ENCODE data around the gene RAB7B.

RAB7B gene

DNA sequence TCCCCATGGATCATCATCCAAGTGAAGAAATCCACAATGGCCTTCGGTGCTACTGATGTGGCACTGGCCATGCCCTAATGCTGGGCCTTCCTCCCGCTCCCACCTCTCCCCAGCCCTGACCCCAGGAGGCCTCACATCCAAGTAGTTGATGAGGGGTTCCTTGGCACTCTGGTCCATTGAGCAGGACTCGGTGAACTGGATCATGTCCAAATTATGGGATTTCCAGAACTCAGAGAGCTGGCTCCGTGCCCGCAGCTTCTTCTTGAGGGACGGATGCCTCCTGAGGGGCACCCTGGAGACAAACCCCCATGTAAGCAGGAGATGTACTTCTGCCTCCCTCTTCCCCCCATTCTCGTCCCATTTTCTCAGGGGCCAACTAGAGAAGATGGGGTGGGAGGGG, 19.6 kb upstream of the RAB7B start:
- DNase-seq (ENCODE audit: low spot score), result no peak

DNA sequence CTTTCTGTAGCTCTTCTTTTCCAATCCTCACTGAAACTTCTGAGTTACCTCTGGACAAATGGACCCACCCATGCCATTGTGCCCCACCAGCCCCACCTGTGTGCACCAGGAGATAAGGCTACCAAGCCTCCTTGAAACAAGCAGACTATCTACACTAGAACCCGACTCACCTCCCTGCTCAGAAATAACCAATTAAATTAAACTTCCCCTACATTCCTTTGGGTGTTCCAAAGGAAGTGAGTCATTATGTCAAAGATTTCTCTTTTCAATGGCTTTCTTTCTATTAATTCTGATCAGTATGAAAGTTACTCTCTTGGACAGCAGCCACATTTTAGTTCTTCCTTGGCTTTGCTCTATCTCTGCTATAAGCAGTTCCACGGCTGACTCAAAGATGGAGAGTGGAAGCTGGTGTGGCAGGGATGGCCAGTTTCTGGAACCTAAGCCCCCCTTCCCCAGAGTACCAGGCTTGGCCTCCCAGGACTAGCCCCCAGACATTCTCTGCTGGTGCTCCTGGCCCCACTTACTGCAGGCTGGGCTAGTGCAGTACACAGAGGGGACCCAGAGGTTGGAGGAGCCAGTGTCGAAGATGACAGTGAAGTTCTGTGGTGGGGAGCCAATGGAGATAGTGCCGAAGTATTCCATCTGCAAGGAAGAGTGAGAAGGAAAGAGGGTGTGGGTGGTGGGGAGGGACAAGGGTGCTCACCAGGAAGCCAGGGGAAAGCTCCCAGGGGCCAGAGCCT, 18.6 kb upstream of the RAB7B start:
- DNase-seq (ENCODE audit: low spot score), result no peak

DNA sequence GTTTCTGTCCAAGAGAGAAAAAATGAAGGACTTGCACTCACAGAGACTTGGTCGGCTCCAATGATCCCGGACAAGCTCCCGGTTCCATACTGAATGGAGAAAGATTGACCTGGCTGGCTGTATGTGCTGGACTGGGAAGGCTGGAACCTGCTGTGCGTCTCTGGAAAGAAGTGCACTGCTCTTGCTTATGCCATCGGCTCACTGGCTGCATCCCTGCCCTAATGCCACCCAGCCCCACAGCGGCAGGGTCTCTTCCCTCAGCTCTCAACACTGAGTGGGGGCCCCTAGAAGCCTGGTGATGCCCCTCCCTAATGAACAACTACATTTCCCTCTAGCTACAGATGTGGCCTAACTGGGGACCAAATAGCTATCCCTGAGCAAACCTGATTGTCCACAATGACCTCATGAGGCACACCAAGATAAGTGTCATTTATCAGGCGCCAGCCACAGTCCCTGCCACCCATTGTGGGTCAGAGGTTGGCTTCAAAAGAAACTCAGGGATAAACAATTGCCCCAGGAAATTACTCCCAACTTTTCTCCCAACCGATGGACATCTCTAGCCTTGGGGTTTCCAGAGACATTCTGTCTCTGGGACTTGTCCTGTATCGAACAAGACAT, 17.9 kb upstream of the RAB7B start:
- no peak for DNase-seq (ENCODE audit: low spot score)

DNA sequence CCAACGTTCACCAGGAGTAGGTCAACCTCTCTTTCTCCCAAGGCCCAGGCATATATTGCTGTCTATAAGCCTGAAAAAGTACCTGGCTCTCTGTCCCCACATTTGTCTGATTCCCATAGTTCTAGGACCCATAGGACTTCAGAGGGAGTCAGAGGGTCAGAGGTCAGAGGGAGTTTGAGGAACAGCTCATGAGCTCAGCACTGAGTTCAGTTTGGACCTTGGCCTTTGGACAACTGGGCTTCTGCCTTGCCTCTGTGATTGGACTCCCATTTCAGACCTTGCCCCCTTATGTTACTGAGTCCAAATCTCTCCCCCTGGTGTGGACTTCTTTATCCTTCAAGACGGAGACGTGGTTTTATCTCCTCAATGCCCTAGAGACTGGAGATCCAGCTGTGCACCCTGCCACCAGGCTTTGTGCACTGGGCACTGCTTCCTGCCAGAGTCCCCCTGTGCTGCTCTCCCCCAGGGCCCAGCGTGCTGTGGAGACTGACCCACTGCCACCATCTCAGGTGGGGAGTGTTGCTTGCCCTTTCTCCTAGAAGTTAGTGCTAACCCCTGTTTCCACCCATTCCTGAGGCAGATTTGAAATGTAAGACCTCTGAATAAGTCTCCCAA, 17.3 kb upstream of the RAB7B start:
- DNase-seq (ENCODE audit: low spot score), result no peak

DNA sequence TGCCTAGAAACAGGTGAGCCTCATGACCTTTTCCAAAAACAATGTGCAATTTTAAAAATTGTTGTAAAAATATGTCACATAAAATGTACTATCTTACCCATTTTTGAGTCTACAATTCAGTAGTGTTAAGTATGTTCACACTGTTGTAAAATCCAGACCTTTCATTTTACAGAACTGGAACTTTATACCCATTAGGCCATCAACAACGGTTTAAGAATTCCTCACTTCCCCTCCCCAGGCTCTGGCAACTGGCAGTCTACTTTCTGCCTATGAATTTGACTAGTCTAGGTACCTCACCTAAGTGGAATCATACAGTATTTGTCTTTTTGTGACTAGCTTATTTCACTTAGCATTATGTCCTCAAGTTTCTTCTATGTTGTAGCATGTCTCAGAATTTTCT, 11.9 kb upstream of the RAB7B start:
- DNase-seq (ENCODE audit: low spot score), result no peak

DNA sequence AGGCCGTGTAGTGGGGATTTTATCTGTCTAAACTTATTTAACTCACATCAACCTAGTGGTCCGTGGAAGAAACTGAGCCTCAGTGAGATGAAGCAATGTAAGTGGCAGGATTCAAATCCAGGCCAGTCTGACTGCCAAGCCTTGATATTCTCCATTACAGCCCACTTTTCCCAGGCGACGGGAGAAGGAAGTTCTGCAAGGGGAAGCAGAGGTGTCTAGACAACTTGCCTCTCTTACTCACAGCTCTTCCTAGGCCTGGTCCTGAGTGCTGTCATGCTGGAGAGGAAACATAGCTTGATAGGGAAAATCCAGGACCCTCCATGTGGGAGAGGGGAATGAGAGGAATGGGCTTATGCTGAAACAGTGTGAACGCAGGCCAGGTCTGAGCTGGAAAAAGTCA, 11.4 kb upstream of the RAB7B start:
- no peak for DNase-seq (ENCODE audit: low spot score)

DNA sequence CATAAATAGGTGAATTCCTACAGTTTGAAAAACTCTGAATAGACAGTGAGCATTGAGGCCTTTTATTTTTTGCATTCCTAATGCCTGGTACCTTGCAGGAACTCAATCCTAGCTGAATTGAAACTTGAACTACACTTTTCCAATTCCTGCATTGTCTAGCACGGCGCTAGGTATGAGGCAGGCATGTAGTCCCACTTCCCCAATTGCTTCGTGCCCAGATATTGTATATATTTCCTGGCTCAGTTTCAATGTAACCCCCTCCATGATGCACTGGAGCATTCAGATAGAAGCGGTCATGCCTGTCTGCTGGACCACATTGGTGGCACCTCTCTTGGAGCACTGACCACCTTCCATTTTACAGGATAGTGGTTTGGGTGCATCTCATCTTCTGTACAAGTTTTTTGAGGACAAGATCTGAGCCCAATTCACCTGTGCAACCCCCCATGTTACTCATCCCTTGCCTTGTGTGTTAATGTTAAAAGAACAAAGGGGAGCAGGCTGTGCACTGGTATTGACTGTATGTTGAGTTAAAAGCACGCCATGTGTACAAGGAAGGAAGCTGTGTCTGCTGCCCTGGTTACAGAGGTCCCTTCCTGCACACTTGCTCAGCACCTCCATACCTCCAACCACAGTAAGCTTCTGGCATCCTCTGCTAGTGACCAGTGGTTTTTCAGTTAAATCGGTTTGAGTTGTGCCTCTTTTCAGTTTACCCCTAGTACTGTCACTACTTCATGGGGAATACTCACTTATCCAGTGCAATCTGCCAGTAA, 10.0 kb upstream of the RAB7B start:
- no peak for DNase-seq (ENCODE audit: low spot score)

DNA sequence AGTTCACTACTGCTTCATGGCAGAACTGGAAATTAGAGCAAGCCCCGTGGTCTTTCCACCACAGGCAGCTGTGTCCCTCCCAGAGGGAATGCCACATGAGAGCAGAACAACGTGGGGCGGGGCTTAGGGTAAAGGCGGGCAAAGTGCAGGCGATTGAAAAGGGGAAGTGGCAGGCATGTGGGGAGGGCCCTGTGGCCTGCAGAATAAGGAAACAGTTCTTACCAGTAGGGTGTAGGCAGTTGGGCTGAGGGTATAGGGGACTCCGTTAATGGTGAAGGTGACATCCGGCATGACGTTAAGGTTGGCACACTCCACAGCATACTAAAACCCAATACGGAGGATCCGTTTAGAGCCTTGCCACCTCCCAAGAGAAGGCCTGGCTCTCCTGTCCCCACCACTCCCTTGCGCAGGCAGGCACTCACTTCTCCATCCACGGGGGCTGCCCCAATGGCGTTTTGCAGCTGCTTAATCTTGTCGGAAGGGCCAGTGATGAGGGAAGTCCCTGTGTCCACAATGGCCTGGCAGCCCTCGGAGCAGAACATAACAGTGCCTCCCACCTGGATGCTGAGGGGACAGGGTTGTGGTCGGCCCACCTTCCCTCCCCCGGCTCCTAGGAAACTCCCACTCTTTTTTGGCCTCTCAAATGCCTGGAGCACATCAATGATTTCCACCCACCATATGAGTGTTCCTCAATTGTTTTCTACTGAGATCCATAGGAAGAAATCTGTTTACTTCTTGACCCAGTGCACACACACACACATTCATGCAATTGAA, 9.1 kb upstream of the RAB7B start:
- peak; percentile 83 for DNase-seq (ENCODE audit: low spot score)

DNA sequence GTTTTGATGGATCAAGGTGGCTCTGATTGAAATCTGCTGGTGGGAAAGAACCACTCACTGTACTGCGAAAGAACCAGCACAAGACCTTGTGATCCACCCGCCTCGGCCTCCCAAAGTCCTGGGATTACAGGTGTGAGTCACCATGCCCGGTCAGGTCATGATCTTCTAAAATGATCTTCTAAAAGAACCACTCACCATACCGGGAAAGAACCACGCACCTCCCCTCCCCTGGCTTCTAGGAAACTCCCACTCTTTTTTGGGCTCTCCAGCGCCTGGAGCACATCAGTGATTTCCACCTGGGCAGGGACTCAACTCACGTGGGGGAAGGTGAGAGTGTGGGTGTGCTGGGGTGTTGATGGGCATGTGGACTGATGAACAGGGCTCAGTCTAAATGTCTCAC, 7.9 kb upstream of the RAB7B start:
- no peak for DNase-seq (ENCODE audit: low spot score)

DNA sequence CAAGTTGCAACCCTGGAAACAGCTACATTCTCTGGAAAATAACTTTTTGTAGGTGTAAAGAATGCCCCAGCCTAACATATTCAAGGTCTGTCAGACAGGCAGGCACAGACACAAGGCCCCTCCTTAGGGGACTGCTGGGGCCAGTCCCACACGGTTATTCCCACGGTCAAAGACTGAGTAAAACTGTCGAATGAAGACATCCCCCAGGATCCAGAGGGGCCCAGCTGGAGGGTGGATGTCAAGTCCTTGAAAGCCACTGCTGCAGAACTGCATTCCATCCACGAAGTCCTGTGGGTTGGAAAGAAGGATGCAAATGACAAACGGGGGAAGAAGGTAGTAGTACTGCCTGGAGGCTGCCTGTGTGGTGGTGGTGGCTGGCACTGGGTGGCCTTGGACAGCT, 6.9 kb upstream of the RAB7B start:
- no peak for DNase-seq (ENCODE audit: low spot score)

DNA sequence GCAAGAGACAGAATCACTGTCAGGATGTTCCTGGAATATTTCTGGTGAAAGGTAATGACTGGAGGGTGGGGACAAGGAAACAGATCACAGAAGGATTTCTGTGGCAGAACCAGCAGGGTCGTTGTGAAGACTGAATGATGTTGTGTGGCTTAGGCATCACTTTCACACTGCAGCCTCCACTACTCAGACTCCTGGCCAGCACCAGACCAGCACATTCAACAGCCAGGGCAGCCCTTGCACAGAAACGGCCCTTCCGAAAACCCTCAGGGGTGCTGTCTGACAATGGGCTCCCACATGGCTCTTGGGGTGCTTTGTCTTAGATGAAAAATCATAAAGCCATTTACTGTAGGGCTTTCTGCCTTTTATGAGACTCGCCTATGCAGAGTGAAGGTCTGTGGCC, 3.8 kb upstream of the RAB7B start:
- DNase-seq (ENCODE audit: low spot score), result no peak

DNA sequence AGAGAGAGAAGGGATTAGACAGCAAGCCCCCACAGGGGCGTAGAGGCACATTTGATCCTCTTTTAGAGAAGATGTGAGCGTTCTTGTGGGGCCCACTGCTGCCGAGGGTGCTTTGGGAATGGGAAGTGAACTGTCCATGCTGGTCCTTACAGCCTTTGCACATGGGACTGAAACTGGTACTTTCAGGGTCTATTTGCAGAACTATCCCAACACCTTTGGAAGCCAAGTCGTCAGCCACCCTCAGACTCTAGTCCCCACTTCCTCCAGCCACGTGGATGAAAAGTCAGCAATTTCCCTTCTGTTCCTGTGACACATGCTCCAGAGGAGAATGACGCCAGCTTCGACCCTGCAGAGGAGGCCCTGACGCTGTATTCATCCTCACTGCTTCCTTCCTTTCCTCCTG, 2.6 kb upstream of the RAB7B start:
- peak; percentile 25 for DNase-seq (ENCODE audit: low spot score)

DNA sequence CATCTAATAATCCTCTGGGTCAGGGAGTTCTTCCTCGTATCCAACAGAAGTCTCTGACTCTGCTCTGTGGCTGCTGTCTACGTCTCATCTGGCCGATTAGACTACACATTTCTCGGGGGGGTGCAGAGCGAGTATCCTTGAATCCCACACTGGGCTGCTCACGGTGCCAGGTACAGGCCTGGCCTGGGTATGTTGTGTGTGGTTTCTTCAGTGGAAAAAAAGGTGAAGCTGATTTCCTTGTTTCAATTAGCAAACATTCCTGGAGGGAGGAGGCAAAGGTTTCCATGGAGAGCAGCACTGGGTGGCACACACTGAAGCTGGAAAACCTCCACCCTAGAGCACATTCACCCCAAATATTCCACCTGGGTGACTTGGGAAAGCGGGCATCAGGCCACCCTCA, 2.0 kb upstream of the RAB7B start:
- no peak for DNase-seq (ENCODE audit: low spot score)

DNA sequence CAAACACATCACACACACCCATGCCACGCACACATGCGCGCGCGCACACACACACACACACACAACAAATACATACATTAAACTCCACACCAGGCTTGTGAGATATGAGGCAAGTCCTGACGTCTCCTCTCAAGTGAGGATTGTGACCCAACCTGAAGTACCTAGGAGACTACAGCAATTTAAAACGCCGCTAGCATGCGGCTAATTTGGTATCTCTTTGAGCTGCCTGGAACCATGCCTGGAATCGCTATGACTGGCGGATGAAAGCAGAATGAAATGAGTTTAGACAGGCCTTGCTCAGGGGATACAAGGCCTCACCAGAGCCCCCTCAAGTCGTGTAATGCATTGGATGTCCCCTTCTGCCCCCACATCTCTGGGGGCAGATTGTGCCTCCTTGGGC, 1.6 kb upstream of the RAB7B start:
- no peak for DNase-seq (ENCODE audit: low spot score)

DNA sequence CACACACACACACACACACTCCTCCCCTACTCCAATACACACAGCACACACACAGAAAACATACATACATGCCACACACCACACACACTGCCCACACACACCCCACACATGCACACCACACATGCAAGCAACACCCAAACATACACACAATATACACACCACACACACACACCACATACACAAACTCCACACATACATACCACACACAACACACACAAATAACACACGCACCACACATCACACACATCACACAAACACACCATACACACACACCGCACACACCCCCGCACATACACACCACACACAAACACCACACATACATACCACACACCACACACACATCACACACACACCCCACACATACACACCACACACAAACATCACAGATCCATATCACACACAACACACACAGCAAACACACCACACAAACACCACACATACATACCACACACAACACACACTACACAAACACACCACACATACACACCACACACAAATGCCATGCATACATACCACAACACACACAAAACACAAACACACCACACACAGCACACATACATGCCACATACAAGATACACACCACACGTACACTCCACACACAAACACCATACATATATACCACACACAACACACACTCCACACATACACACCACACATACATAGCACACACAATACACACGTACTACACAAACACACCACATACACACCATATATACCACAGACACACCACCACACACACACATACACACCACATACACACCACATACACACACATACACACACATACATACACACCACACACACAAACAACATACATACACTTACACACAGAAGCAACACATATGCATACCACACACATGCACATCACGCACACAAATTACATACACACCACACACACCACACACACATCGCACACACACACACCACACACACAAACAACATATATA, 932 bp upstream of the RAB7B start:
- DNase-seq (ENCODE audit: low spot score), result no peak

DNA sequence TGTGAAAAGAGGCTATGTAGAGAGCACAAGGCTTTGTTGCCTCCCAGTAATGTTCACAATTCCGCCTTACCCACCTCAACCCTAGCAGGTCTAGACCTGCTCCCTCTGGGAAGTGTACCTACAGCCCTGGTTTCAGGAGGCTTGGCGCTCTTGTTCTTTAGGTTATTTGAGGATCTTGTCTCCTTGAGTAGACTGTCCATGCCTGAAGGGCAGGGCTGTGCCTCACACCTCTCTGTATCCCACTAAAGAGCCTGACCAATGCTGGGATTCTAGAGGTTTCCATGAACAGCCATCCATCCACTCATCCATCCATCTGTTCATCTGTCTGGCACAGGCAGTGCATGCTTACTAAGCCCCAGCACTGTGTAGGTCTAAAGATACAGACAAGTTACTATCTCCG, 1.0 kb downstream of the RAB7B start:
- DNase-seq (ENCODE audit: low spot score), result no peak

DNA sequence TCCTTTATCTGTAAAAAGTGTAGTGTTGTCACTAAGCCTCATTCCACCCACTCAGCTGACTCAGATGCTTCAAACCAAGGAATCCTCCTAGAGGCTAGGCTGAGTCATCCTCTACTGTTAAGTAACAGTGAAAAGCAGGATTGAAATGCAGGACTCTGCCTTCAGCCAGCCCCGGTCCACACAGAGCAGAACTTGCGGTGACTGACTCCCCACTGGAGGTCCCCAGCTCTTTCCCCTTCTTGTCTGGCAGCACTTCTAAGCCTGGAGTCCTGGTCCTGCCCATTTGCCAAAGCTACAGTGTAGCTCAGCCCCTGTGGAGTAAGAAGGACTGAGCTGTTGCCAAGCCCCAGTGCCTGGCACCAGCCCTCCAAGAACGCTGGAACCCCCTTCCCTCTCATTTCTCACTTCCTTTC, 1.7 kb downstream of the RAB7B start:
- DNase-seq (ENCODE audit: low spot score), result peak; percentile 63

DNA sequence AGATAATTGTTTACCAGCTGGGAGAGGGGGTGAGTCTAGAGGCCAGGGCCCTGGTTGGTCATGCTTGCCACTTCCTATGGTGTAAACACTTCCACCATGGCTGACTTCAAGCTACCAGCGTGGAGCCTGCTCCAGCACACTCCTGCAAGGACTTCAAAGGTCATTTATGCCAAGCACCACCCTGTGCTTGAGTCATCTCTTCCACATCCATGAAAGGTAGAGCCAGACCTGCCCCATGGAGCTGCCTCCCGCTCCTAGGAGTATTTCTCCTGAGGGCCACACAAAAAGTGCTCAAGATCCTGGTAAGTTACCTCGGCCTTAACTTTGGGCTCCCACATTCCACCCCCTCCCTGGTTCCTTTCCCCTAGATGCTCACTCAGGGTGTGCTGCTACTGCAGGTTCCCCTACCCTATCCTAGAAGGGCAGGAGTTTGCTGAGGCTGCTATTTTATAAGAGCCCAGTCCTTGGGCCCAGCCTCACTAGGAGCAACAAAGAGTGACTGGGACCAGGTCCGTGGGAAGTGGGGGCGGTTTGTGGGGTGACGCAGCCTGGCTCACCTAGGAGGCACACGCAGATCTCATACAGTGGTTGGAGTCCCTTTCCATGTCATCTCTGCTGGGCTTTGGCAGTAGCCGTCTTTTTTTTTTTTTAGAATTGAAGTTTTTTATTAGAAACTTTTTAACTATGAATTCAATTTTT, 2.4 kb downstream of the RAB7B start:
- DNase-seq (ENCODE audit: low spot score), result no peak

DNA sequence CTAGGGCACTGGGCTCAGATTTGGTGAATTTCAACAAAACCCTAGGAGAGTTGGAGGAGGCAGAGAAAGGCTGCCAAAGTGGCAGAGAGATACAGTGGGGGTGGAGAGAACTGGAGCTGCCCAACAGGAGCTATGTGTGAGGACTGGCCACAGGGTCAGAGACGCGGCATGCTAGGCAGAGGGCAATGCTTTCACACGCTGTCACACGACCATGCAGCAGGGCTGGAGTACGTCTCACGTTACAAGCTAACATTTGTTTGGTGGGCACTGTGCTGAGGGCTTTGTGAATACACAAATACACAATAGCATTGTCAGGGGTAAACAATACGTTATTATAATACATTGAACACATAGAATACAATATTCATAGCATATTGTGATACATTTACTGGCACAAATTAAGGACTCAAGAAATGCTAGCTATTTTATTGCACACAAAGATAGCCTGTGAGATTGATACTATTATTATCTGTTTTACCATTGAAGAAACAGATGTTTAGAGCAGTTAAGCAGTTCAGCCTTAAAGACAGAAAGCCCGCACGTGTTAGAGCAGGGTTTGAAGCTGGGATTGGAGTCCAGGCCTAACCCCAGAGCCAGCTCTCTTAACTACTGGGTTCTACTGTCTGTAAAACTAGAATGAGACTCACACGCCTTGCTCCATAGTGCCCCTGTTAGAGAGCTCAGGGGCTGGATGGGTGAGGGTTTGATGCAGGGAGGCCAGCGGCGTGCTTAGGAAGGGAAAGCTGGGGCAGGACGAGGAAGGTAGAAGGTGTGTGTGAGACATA, 4.5 kb downstream of the RAB7B start:
- DNase-seq (ENCODE audit: low spot score), result peak; percentile 92

Data from Ammon's horn (tissue), 1 donor.